ENCODE data around the gene ZNF804A.

ZNF804A gene

DNA sequence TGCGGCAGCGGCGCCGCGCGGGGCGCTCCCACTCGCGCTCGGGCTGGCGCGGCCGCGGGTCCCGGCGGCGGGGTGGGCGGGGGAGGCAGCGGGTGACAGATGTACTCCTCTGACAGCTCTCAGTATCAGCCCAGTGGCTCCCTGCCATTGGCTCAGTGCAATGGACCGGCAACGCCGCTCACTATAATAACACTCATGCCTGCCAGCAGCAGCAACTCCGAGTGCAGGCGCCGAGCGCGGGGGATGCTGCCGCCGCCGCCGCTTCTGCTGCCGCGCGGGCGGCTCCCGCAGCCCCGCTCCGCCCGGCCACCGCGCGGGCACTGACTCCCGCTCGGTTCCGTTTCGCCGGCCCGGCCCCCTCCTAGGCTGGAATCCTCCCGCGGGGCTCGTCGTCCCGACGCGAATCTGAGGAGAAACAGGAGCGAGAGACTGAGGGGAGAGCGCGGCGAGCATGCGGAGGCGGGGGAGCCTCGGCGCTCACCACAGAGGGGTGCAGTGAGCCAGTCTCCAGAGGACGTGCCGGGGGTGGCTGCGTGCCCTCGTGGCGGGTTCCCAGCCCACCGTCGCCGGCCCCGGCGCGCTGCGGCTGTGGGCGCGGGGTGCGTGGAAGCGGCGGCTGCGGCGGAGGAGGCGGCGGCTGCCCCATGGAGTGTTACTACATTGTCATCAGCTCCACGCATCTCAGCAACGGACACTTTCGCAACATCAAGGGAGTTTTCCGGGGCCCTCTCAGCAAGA, at the start of gene ZNF804A:
ZNF804A (plus strand) TSS at position 214 of the 738 bp plus-strand sequence; CDS start at position 645, 431 bp downstream.
- DNase-seq (ENCODE audit: low spot score), result peak; percentile 17
- FAIRE-seq, result no peak

DNA sequence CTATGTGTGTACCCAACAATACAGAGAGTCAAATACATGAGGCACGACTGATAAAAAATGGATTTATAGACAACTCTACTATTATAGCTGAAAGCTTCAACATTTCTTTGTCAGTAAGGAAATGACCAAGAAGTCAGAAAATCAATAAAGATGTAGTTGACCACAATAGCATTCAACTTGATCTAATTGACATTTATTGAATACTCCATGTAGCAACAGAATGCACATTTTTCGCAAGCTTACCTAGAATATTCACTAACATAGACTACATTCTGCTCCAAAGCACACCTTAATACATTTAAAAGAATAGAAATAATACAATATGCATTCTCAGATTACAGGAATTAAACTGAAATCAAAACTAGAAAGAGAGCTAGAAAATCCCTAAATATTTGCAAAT, 49.2 kb upstream of the ZNF804A start:
- FAIRE-seq (no peak), DNase-seq (ENCODE audit: low spot score) (no peak)

GRCh38 chr2:184551626-184552025, 46.7 kb upstream of the ZNF804A start:
- no peak for FAIRE-seq
- DNase-seq (ENCODE audit: low spot score), result no peak

- no peak for DNase-seq (ENCODE audit: low spot score)
- FAIRE-seq, result no peak
Observed at GRCh38 chr2:184554736-184555135, 43.6 kb upstream of the ZNF804A start.

GRCh38 chr2:184555352-184555751, 43.0 kb upstream of the ZNF804A start:
- DNase-seq (ENCODE audit: low spot score) (no peak), FAIRE-seq (no peak)

GRCh38 chr2:184556639-184557038, 41.7 kb upstream of the ZNF804A start:
- FAIRE-seq, result no peak

DNA sequence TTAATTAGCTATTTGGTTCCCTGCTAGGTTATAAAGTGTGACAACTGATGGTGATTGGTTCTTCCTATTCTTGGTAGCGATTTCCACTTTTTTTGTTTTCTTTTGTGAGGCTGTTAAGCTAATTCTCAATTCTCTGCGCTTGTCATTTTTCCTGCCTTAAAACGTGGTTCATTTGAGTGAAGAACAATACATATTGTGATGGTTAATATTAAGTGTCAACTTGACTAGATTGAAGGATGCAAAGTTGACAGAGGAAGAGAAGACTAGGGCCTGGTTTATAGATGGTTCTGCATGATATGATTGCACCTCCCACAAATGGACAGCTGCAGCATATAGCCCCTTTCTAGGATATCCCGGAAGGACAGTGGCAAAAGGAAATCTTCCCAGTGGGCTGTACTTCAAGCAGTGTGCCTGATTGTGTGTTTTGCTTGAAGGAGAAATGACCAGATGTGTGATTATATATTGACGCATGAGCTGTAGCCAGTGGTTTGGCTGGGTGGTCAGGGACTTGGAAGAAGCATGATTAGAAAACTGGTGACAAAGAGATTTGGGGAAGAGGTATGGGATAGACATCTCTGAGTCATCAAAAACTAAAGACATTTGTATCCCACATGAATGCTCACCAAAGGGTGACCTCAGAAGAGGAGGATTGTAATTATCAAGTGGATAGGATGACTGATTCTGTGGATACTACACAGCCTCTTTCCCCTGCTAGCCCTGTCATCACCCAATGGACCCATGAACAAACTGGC, 39.4 kb upstream of the ZNF804A start:
- DNase-seq (ENCODE audit: low spot score), result no peak

More at GRCh38 chr2:184556639-184557038, 41.7 kb upstream of the ZNF804A start:
- DNase-seq (ENCODE audit: low spot score), result no peak

DNA sequence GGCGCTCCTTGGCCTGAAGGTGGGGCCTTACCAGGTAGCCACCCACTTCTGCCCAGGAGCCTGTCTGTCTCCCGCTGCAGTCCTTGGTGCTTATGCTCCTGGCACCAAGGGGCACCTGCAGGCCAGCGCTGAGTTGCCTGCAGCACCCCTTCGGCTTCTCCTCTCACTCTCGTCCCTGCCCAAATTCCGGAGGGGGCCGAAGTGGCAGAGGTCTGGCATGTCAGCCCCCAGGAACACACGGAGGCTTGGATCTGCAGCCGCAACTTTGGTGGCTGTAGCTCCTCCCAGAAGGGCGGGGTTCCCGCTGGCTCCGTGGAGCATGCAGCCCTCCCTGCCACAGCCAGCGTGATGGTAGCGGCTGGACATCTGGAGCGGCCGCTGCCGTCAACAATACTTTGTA, 37.7 kb upstream of the ZNF804A start:
- DNase-seq (ENCODE audit: low spot score), result no peak
- no peak for FAIRE-seq

More for the DNA sequence above, 39.4 kb upstream of the ZNF804A start:
- FAIRE-seq, result no peak

DNA sequence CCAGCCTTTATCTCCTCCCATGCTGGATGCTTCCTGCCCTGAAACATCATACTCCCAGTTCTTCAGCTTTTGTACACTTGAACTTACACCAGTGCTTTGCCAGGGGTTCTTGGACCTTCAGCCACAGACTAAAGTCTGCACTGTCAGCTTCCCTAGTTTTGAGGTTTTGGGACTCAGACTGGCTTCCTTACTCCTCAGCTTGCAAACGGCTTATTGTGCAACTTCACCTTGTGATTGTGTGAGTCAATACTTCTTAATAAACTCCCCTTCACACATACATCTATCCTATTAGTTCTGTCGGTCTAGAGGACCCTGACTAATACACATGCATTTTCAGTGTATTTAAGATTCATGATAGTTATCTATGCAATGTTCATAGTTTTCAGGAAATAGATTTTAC, 35.8 kb upstream of the ZNF804A start:
- DNase-seq (ENCODE audit: low spot score), result no peak
- no peak for FAIRE-seq

- FAIRE-seq, result no peak
- no peak for DNase-seq (ENCODE audit: low spot score)
Observed at GRCh38 chr2:184564092-184564491, 34.2 kb upstream of the ZNF804A start.

DNA sequence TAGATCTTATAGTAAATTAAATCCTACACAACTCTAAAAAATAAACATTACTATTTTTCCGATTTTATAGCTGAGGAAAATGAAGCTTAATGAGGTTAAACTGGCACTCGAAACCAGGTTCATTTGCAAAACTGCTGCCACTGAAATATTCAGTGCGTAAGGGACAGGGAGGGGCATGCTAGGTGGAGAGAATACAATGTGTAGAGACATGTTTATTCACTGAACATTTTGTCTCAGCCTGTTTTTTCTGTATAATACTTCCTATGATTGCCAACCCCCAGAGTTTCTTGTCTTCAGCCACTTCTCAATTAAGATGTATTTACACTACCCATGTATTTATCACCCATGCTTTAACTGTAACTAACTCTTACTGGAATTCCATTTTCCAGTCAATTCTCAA, 31.6 kb upstream of the ZNF804A start:
- no peak for FAIRE-seq
- DNase-seq (ENCODE audit: low spot score), result no peak

DNA sequence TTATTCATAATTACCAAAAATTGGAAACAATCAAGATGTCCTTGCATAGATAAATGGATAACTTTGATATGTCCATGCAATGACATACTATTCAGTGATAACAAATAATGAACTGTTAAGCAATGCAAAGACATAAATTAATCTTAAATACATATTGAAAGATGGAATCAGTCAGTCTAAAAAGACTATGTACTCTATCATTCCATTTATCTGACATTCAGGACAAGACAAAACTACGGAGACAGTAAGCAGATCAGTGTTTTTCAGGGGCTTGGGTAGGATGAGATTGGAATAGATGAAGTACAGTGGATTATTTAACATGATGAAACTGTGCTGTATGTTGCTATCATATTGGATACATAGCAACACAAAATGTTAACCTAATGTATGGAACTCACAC, 21.3 kb upstream of the ZNF804A start:
- FAIRE-seq, result no peak
- DNase-seq (ENCODE audit: low spot score), result no peak

GRCh38 chr2:184577743-184578142, 20.6 kb upstream of the ZNF804A start:
- FAIRE-seq (no peak), DNase-seq (ENCODE audit: low spot score) (no peak)

GRCh38 chr2:184579226-184579625, 19.1 kb upstream of the ZNF804A start:
- no peak for FAIRE-seq

DNA sequence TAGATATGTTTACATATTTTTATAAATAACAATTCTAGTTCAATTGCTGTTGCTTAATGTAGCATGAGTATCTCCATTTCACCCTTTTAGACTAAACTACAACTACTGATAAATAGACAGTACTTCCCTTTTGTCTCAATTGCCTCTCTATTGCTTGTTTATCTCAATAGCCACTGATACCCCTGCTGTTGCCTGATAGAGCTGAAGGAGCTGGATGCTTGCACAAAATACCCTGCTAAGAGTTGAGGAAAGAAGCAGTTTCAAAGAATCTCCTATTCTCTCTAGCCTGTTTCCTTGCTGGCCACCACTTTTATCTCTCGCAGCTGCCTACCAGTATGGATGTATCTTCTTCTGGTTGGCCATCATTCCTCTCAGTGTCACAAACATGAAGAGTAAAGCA, 16.9 kb upstream of the ZNF804A start:
- DNase-seq (ENCODE audit: low spot score), result no peak
- no peak for FAIRE-seq

More at GRCh38 chr2:184579226-184579625, 19.1 kb upstream of the ZNF804A start:
- no peak for DNase-seq (ENCODE audit: low spot score)

DNA sequence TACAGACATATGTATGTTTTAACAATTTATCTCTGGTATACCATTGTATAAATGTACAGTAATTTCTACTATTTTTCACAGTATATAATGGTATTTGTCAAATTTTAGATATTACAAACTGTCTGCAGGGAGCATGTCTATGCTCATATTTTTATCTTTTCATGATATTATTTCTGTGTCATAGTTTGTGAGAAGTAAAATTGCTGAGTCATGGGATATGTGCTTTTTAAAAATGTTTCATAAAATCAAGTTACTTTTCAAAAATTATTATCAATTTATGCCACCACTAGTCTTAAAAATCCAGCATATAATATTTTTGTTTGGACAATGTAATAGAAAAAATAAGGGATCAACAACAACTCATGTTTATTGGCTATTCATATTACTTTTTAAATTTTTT, 9.1 kb upstream of the ZNF804A start:
- FAIRE-seq (no peak), DNase-seq (ENCODE audit: low spot score) (no peak)

DNA sequence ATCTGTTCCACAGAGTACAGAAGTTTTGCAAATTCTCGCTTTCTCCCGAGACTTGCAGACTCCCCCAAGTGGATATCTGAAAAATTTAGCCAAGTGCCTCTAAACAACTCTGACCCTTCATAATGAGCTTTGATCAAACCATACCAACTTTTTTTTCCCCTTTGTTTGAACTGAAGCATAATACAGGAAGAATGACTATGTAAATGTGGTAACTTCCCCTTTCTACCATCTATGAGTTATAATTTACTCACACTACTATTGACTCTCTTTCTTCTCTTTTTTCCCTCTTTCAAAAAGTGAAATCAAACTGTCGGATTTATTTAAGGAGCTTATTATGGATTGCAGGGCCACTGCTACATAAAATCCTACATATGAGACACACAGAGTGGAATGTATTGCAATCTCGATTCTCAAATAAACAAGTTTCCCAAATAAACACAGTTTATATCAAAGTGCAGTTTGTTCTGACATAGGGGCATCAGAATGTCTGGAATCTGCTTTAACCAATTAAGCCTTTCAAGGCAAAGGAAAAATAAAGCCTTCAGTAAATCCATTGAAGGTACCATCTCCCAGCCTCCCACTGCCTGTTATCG, 1.4 kb upstream of the ZNF804A start:
- DNase-seq (ENCODE audit: low spot score) (no peak), FAIRE-seq (no peak)

- peak; percentile 8 for DNase-seq (ENCODE audit: low spot score)
- FAIRE-seq, result no peak
Observed at GRCh38 chr2:184597571-184597991, 748 bp upstream of the ZNF804A start.

DNA sequence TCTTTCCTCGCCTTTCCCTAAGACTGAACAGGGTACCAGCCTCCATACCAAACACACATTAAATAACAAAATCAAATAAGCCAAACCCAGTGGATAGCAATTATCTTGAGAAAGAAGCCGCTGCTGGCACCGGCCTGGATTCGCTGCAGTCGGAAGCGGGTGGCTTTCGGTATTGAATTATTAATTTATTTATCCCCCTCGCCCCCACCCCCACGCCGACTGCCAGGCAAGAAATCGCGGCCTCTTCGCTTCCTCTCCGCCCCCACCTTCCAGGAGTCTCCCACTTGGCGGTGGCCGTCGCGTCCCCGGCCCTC, 370 bp upstream of the ZNF804A start:
- DNase-seq (ENCODE audit: low spot score) (peak; percentile 4), FAIRE-seq (no peak)

DNA sequence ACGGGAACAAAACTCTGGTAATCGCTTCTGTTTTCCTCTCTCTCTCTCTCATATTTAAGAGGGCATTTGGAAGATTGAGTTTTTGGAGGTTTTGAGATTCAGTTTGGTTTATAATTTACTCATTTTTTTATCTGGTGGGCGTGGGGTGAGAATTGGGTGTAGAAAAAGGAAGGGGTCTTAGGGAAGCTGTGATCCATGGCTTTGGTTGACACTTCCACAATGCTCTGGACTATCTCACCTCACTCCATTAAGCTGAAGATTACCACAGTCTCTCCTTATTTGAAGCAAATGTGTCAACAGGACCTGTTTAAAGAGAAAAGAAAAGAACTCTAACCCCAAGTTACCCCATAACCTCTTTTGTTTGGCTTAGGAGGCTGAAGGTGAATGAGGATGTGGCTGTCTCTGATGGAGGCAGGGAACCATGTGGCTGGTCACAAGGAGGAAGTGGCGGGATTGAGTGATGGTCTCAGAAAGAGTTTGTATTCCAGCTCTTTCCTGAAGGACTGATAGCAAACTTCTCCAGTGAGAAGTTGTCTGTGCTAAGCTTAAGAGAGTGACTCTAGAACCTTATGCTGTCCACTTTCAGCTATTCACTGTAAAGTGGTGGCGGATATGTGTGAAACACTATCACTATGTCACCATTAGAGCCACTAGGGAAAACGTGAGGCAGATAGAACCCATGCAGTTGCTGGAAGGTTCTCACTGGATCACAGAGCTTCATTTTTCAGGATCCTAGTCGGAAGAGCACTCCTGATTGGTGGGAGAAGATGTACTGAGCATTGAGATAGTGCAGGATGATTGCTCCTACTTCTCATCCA, 934 bp downstream of the ZNF804A start:
- DNase-seq (ENCODE audit: low spot score), result no peak
- no peak for FAIRE-seq

DNA sequence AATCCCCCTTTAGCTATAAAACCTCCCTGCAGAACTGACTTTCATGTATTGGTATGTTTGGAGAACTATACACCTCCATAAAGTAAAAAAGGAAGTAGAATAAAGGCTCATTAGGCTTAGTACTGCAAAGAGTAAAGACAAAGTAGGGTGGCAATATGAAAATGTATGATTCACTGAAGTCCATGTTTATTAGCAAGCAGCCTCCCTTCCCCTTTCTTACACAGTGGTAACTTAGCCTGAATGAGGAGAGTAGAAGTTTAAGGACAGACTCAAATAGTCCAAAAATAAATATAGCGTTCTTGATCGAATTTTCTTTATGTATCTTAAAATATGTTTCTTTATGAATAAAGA, 1.5 kb downstream of the ZNF804A start:
- no peak for FAIRE-seq

GRCh38 chr2:184602734-184603133, 4.4 kb downstream of the ZNF804A start:
- no peak for FAIRE-seq
- DNase-seq (ENCODE audit: low spot score), result no peak

More for the DNA sequence above, 1.5 kb downstream of the ZNF804A start:
- DNase-seq (ENCODE audit: low spot score), result no peak
